Vagina (tissue), 2 donors: ENCODE measurements around the gene SRCIN1. TPM values are rescaled to one million over a fixed set of nuclear protein-coding genes. Genes with fewer than 3 reads are reported as not detected.

ENCODE experiments used
- DNase-seq, 2 donors: peaks; one replicate each; pipeline ENCODE4 v3.0.0-alpha.2; 2017; ENCODE audit errors: extremely low spot score in 2 of 2
- H3K27ac ChIP-seq: fragments of 200-600 bp; sonication (generic); one replicate; pipeline ENCODE4 v1.5.1; 2019
- H3K27me3 ChIP-seq: fragments of 200-600 bp; sonication (generic); one replicate; pipeline ENCODE4 v1.5.1; 2019
- H3K36me3 ChIP-seq, 2 donors: fragments of 200-600 bp; sonication (generic); one replicate each; pipeline ENCODE4 v1.5.1; 2017 to 2019
- H3K4me1 ChIP-seq: fragments of 200-600 bp; sonication (generic); one replicate; pipeline ENCODE4 v1.5.1; 2019
- H3K4me3 ChIP-seq, 2 donors: fragments of 200-600 bp; sonication (generic); 1 replicate in 1 of 2; 2 replicates in 1 of 2; pipeline ENCODE4 v1.5.1; 2016 to 2019
- H3K9me3 ChIP-seq: fragments of 200-600 bp; sonication (generic); one replicate; pipeline ENCODE4 v1.5.1; 2019
- POLR2A ChIP-seq, 2 donors: fragments of 450-650 bp; IDR thresholded peaks; one replicate each; pipeline ENCODE4 v1.6.1; 2017; ENCODE audit warnings: antibody characterized with exemption in 2 of 2, mild to moderate bottlenecking in 2 of 2, moderate library complexity in 2 of 2
- POLR2AphosphoS5 ChIP-seq, 2 donors: sonication (generic); formaldehyde crosslinking; IDR thresholded peaks; one replicate each; pipeline ENCODE4 v1.9.0; 2017; ENCODE audit warnings: antibody characterized with exemption in 2 of 2, mild to moderate bottlenecking in 2 of 2, low read depth in 1 of 2; ENCODE audit not compliant: insufficient read depth in 1 of 2
- intact Hi-C: fragments of 100-400 bp; cut with DNase I; formaldehyde crosslinking; loops from one replicate; pipeline ENCODE4 v1.15.1; 2023
- total RNA-seq: library from RNA; depleted of rRNA; stranded (reverse); fragments of >200 nt; gene quantifications from one replicate; pipeline ENCODE4 v1.2.3, GENCODE V29; 2016
- TF ChIP-seq, protein P1 (sequence below), 3 experiments: fragments of 450-650 bp in 2 of 3; fragments of 200-600 bp in 1 of 3; sonication (generic) in 1 of 3; IDR thresholded peaks; one replicate each; pipeline ENCODE4 v1.5.1; 2017 to 2019; ENCODE audit warnings: antibody characterized with exemption in 3 of 3, mild to moderate bottlenecking in 2 of 3, moderate library complexity in 2 of 3

The SRCIN1 gene
- total RNA-seq, 1 donor from 2014 or later, result 5.2 TPM

DNA sequence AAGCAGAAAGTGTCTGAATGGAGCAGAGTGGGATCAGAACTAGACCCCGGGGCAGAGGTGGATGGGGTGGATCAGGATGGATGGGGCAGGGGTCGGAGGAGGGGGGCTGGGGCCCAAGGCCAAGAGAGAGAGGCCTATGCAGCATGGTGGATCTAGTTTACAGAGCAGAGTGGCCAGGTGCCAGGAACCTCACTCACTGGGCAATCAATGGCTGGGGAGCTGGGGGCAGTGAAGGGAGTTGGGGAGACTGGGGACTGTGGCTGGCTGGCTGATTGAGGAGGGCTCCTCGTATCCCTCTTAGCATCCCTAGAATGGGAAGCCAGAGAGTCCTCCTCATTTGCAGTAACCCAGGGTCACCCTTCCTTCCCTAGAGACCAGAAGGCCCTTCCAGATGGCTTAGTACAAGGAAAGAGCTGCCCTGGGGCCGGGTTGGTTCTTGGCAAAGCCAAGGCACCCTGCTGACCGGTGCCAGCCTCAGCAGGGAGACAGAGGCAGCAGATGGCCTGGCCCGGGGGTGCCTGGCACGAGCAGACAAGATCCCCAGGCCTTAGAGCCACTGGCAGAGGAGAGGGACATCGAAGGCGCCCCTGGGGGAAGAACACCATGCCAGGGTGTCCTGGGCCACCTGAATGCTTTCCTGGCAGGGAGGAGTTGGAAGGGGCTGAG lies 36.8 kb downstream of the SRCIN1 start:
- TF ChIP-seq, protein P1, sequence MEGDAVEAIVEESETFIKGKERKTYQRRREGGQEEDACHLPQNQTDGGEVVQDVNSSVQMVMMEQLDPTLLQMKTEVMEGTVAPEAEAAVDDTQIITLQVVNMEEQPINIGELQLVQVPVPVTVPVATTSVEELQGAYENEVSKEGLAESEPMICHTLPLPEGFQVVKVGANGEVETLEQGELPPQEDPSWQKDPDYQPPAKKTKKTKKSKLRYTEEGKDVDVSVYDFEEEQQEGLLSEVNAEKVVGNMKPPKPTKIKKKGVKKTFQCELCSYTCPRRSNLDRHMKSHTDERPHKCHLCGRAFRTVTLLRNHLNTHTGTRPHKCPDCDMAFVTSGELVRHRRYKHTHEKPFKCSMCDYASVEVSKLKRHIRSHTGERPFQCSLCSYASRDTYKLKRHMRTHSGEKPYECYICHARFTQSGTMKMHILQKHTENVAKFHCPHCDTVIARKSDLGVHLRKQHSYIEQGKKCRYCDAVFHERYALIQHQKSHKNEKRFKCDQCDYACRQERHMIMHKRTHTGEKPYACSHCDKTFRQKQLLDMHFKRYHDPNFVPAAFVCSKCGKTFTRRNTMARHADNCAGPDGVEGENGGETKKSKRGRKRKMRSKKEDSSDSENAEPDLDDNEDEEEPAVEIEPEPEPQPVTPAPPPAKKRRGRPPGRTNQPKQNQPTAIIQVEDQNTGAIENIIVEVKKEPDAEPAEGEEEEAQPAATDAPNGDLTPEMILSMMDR (IDR thresholded peaks at IDR 0.05), result no peak
- TF ChIP-seq POLR2AphosphoS5 (IDR thresholded peaks at IDR 0.05; ENCODE audit: insufficient read depth in 1 of 2, low read depth in 1 of 2), result no peak
- no peak for TF ChIP-seq POLR2A (IDR thresholded peaks at IDR 0.05)
- Histone ChIP-seq H3K27me3 (peaks cover 6% of the 10 kb centered on the region), H3K4me1 (peaks cover 10% of the 10 kb centered on the region), H3K36me3 (no peaks in the 10 kb centered on the region), H3K27ac (no peak overlapping the region), H3K4me3 (no peak overlapping the region), H3K9me3 (no peaks in the 10 kb centered on the region)
- intact Hi-C loops, result no loop called here
- DNase-seq, result no peak

DNA sequence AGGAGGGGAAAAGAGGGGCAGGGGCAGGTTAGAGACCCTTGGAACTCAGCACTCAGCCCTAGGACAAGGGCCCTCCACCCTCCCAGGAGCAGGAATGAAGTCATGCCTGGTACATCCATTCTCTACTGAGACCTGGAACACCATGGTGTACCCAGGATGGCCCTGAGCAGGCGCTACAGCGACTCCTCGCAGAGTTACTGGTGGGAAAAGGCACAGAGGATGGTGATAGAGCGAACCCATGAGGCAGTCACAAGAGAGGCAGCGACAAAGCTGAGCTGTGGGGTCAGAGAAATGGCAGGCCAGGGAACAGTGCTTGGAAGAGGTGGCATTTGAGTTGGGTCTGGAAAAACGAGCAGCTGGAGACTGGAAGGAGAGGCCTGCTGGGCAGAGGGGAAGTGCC lies 37.5 kb downstream of the SRCIN1 start:
- intact Hi-C loops, result no loop called here
- Histone ChIP-seq H3K9me3 (no peaks in the 10 kb centered on the region), H3K4me3 (no peak overlapping the region), H3K27me3 (peaks cover 6% of the 10 kb centered on the region), H3K4me1 (peaks cover 10% of the 10 kb centered on the region), H3K36me3 (no peaks in the 10 kb centered on the region), H3K27ac (no peak overlapping the region)
- no peak for DNase-seq
- TF ChIP-seq POLR2AphosphoS5 (IDR thresholded peaks at IDR 0.05; ENCODE audit: insufficient read depth in 1 of 2, low read depth in 1 of 2) (no peak), POLR2A (IDR thresholded peaks at IDR 0.05) (no peak)
- TF ChIP-seq, protein P1 (IDR thresholded peaks at IDR 0.05), result no peak

DNA sequence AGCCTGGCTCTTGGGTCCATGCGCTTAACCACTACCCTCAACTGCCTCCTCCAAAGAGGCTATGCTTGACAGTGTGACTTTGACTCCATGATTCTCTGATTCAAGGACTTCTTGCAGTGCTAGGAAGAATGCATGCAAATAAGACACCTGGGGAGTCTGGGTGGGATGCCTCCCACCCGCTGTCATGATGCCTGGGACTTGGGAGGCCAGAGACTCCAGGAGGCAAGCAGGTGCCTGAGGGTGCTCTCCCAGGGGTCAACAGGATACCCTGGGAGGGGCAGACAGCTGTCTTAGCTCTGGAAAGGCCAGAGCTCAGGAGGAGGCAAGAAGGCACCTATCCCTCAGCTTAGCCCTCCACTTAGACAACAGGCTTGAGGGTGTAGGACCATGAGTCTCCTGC lies 38.4 kb downstream of the SRCIN1 start:
- intact Hi-C loops, result no loop called here
- no peaks in the 10 kb centered on the region for H3K9me3 ChIP-seq
- H3K27me3 ChIP-seq, result peaks cover 12% of the 10 kb centered on the region
- no peak overlapping the region for H3K4me3 ChIP-seq
- H3K36me3 ChIP-seq, result no peaks in the 10 kb centered on the region
- TF ChIP-seq, protein P1 (IDR thresholded peaks at IDR 0.05), result no peak
- TF ChIP-seq POLR2AphosphoS5 (IDR thresholded peaks at IDR 0.05; ENCODE audit: insufficient read depth in 1 of 2, low read depth in 1 of 2) (no peak), POLR2A (IDR thresholded peaks at IDR 0.05) (no peak)
- DNase-seq, result no peak
- peaks cover 8% of the 10 kb centered on the region for H3K4me1 ChIP-seq
- H3K27ac ChIP-seq, result no peak overlapping the region

DNA sequence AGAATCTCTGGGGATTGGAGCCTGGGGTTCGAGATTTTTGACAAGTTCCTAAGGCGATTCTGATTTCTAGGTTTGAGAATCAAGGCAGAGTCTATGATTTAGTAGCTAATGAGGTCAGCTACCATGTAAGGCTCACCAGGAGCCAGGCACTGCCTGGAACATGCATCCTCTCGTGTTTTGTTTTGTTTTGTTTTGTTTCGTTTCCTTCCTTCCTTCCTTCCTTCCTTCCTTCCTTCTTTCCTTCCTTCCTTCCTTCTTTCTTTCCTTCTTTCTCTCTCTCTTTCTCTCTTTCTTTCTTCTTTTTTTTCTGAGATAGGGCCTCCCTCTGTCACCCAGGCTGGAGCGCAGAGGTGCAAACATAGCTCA lies 39.1 kb downstream of the SRCIN1 start:
- H3K4me1 ChIP-seq, result peaks cover under 1% of the 10 kb centered on the region
- TF ChIP-seq POLR2AphosphoS5 (IDR thresholded peaks at IDR 0.05; ENCODE audit: insufficient read depth in 1 of 2, low read depth in 1 of 2), result no peak
- intact Hi-C loops, result no loop called here
- no peak for DNase-seq
- H3K36me3 ChIP-seq, result no peaks in the 10 kb centered on the region
- H3K27me3 ChIP-seq, result peaks cover 11% of the 10 kb centered on the region
- no peak overlapping the region for H3K27ac ChIP-seq
- H3K9me3 ChIP-seq, result no peaks in the 10 kb centered on the region
- H3K4me3 ChIP-seq, result no peak overlapping the region

DNA sequence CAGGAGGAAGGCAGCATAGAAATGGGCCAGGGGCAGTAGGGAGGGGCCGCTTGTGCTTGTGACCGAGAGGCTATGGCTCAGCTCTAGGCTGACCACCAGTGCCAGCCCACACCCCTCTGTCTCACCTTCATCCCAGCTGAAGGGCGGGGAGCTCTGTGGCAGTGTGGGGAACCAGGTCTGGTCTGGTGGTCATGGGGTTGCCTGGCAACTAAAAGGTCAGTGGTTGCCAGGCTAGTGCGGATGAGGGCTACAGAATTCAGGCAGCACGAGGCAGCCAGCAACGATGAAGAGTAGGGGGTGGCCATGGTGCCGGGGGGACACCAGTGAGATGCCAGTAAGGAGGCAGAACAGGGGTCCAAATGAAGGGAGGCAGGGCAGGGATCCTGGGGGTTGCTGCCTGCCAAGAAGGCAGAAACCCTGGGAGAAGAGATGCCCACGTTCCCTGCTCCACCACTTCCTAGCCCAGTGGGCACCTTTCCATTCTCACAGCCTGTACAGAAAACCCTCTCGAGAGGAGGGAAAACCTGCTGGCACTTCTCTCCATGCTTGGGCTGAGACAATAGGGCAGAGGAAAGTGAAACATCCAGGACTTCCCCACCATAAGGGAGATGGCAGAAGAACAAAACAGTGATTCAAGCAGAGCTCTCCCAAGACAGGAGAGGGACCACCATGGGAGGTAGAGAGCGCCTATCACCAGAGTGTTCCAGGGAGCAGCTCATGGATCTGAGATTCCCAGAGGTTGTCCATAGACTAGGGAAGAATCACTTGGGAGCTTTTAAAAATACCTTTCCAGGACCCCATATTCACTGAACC lies 39.7 kb downstream of the SRCIN1 start:
- intact Hi-C loops, result no loop called here
- H3K27me3 ChIP-seq, result peaks cover 11% of the 10 kb centered on the region

DNA sequence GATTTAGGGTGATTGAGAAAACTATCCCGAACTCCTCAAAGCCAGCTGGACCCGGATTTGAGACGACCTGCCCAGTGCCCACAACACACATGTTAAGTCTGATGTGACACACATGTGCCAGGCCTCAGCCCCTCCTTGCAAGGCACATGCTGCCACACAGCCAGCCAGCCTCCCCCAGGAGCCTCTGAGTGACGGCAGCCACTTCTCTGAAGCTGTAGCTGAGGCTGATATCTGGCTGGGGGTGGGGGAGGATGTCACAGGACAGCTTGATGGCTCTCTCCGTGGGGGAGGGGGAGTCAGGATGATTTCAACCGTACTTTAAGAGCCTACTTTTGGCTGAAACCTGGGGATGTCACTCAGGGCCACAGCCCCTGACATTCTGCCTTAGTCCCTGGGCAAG lies 40.9 kb downstream of the SRCIN1 start:
- DNase-seq, result no peak
- H3K4me1 ChIP-seq, result peaks cover 3% of the 10 kb centered on the region
- H3K27ac ChIP-seq, result no peak overlapping the region
- H3K36me3 ChIP-seq, result no peaks in the 10 kb centered on the region
- TF ChIP-seq POLR2A (IDR thresholded peaks at IDR 0.05) (no peak), POLR2AphosphoS5 (IDR thresholded peaks at IDR 0.05; ENCODE audit: insufficient read depth in 1 of 2, low read depth in 1 of 2) (no peak)
- TF ChIP-seq, protein P1 (IDR thresholded peaks at IDR 0.05), result no peak
- peaks cover 11% of the 10 kb centered on the region for H3K27me3 ChIP-seq
- intact Hi-C loops, result no loop called here
- no peaks in the 10 kb centered on the region for H3K9me3 ChIP-seq
- H3K4me3 ChIP-seq, result no peak overlapping the region

More for the DNA sequence above, 39.7 kb downstream of the SRCIN1 start:
- Histone ChIP-seq H3K9me3 (no peaks in the 10 kb centered on the region), H3K36me3 (no peaks in the 10 kb centered on the region), H3K4me1 (no peaks in the 10 kb centered on the region), H3K27ac (no peak overlapping the region), H3K4me3 (no peak overlapping the region)
- no peak for DNase-seq
- TF ChIP-seq POLR2A (IDR thresholded peaks at IDR 0.05) (no peak), POLR2AphosphoS5 (IDR thresholded peaks at IDR 0.05; ENCODE audit: insufficient read depth in 1 of 2, low read depth in 1 of 2) (no peak)
